ENCODE measurements around the gene KAT5.
"Not testable (repeated sequence)": the region's sequence is repeated elsewhere in the genome, so short reads cannot be mapped to it uniquely, and the experiment has no call there.

Gene KAT5

DNA sequence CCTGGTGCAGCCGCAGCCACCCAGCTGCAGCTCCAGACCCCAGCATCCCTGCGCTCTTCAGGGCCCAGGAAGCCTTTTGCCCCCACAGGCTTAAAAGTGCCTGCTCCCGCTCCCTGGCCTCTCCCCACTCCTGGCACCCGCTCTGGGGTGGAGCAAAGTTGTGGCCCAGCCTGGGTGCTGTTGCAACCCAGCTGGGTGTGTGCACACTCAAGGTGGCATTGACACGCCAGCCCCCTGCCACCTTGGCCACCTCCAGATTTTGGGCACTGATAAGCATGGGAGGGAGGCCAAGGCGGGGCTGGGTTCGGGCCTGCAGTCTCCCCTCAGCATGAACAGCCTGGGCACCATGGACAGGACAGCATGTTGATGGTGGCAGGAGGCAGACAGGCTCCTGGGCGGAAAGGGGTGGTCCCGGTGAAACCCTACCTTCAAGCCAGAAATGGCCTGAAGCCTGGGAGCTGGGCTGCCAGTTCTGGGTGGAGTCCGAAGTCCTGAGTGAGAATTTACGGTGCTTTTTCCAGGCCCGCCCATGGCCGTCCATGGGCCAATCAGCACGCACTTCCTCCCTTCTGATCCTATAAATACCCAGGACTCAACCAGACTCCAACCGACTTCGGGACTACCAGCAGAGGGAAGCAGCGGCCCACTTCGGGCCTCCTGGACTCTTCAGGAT lies 32.1 kb downstream of the KAT5 start:
- no peak for DNase-seq (ENCODE audit: low read depth in 2 of 2)

DNA sequence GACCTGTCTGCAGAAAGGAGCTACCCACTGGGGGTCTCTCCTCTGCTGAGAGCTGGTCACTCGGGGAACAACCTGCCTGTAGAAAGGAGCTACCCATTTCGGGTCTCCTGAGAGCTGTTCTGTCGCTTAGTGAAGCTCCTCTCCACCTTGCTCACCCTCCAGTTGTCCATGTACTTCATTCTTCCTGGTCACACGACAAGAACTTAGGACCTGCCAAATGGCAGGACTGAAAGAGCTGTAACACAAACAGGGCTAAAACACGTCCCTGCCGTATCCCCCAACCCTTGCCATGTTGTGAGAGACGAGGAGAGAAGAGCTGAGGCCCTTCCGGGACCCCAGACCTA lies 32.6 kb downstream of the KAT5 start:
- DNase-seq (ENCODE audit: low read depth in 2 of 2) = no peak

- no peak for DNase-seq (ENCODE audit: low read depth in 2 of 2)
These were observed 33.0 kb downstream of the KAT5 start for GRCh38 chr11:65745049-65745448.

GRCh38 chr11:65762169-65762568 lies 50.1 kb downstream of the KAT5 start:
- DNase-seq (ENCODE audit: low read depth in 2 of 2) = not testable (repeated sequence)

- not testable (repeated sequence) for DNase-seq (ENCODE audit: low read depth in 2 of 2)
These were observed 50.8 kb downstream of the KAT5 start for GRCh38 chr11:65762816-65763215.

DNA sequence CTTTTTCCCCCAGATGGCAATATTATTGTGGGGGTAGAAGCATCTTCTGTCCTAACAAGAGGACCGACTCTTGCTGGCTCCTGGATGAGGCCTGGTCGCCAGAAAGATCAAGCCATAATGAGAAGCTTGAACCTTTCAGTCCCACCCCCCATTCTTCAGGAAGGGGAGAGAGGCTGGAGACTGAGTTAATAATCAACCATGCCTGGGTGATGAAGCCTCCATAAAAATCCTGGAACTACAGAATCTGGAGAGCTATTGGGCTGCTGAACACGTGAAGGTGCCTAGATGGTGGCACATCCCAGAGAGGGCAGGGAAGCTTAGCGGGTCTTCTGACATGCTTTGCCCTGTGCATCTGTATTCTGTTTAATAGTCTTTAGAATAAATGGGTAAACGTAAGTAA lies 52.4 kb downstream of the KAT5 start:
- DNase-seq (ENCODE audit: low read depth in 2 of 2) = no peak

DNA sequence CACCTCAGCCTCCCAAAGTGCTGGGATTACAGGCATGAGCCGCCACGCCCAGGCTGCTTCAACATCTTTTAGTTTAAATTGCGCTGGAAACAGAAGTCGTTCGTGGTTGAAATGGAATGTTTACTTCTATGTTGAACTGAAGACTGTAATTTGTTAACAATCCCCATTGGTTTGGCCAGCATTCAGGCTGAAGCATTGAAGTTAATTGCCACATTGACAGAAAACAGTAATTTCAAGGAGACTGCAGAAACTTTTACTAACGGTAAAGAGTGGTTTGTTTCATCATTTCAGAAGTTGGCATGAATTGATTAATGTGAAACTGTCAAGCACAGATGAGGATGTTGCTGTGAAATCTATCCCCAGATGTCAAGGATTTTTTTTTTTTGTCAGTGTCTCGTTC lies 54.5 kb downstream of the KAT5 start:
- DNase-seq (ENCODE audit: low read depth in 2 of 2) = no peak

DNA sequence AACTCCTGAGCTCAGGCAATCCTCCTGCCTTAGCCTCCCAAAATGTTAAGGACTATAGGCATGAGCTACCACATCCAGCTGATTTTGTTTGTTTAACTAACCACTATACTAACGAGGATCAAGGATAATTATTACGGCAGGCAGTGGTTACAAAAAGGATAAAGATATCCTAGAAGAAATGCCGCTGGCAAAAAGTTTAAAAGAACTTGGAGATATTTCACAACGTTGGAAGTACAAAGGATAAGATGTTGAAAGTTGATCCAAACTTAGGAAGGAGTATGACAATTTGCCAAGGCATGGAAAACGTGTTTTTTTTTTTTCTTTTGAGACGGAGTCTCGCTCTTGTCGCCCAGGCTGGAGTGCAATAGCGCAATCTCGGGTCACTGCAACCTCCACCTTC lies 55.4 kb downstream of the KAT5 start:
- no peak for DNase-seq (ENCODE audit: low read depth in 2 of 2)

DNA sequence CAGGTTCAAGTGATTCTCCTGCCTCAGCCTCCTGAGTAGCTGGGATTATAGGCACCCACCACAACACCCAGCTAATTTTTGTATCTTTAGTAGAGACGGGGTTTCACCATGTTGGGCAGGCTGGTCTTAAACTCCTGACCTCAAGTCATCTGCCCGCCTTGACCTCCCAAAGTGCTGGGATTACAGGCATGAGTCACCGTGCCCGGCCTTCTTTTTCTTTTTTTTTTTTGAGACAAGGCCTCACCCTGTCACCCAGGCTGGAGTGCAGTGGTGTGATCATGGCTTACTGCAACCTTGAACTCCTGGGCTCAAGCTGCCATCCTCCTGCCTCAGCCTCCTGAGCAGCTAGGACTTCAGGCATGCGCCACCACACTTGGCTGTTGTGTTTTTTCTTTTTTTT lies 55.8 kb downstream of the KAT5 start:
- not testable (repeated sequence) for DNase-seq (ENCODE audit: low read depth in 2 of 2)

All from stimulated activated CD8-positive, alpha-beta memory T cell treated with anti-CD3 and anti-CD28 coated beads, Interleukin-7, amount 100 ng/mL, for 4 hours (primary cell).